IPS-11a (cell line): ENCODE measurements around the gene DHX16.
"Not testable (repeated sequence)": the region's sequence is repeated elsewhere in the genome, so short reads cannot be mapped to it uniquely, and the experiment has no call there.

ENCODE experiments used
- H3K4me3 ChIP-seq: one replicate; pipeline ENCODE4 v1.5.1; 2013; ENCODE audit warnings: low read depth, low read length, control low read depth

The DHX16 gene

DNA sequence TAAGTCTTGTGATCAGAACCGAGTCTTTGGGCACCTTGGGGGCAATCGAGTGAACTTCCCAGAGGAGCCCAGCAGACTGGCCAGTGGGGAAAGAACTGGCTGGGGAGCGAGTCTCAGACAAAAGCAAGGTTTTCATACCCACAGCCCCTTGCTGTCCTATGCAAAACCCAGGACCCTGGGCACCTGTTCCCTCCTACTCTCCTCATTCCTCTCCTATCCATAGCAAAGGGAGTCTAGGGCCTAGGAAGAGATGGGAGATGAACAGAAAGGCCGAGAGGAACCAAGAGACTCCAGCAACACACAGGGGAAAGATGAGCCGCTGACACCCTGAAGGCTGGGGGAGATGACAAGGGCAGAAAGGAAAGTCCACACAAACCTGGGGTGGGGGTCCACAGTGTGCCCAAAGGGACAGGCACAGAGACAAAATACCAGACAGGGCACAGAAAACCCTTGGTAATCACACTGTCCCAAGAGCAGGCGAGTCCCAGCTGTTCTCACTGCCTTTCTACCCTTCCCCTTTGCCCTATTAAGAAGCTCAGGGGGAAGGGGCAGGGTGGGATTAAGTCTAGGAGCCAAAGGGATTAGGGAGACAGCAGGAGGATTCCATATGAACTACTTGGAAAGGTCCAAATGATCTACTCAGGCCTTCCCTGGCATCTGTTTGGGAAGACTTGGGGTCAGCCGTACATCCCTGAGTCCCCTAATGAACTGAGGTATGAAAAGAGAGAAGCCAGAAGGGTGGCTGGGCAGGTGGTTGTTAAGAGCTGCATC, 7.1 kb upstream of the DHX16 start:
- H3K4me3 ChIP-seq: no peak overlapping the region

GRCh38 chr6:30678964-30679726, 6.3 kb upstream of the DHX16 start:
- no peak overlapping the region for H3K4me3 ChIP-seq

GRCh38 chr6:30676660-30677285, 4.0 kb upstream of the DHX16 start:
- H3K4me3 ChIP-seq: no peak overlapping the region

- H3K4me3 ChIP-seq: no peak overlapping the region
These were observed 1.9 kb downstream of the DHX16 start for GRCh38 chr6:30670760-30671527.

DNA sequence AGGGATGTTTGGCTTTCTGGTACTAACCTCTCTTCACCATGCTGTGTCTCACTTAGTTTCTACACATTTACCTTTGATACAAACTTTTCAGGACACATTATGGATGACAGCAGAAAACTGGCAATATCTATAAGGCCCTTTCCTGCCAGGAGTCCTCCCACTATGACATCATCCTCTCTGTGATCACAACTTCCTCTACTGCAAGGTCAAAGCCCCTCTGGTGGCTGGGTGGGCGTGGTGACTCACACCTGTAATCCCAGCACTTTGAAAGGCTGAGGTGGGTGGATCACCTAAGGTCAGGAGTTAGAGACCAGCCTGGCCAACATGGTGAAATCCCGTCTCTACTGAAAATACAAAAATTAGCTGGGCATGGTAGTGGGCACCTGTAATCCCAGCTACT, 6.5 kb downstream of the DHX16 start:
- H3K4me3 ChIP-seq: not testable (repeated sequence)

DNA sequence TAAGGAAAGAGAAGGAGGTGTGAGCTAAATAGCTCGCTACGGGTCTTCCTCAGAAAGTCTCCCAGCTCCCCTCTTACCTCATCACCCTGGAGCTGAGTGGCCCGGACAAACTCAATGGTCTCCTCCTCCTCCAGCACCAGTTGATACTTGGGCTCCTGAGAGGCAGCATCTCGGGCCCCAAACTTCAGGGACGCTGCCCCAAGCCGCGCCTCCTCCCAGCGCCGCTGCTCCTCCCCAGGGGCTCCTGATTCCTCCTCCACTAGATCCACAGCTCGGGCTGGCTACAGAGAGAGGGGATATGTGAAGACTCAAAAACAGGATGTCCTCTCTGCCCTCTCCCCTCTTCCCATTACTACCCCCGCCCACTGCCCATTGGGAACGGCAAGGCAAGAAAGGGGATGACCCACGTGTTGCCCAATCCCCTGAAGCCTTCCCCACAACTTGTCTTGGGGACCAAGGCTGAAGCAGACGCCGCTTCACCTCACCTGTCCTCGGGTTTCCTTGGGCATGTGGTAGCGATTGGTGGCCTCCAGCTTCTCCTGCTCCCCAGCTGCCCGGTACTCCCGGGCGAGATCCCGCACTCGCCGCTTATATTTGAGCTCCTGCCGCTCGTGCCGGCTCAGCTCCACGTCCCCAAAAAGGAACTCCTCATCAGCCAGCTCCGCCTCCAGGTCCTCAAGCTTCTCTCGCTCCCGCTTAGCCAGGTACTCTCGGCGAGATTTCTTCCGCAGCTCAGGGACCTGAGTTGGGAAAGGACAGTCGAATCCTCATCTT, 7.6 kb downstream of the DHX16 start:
- H3K4me3 ChIP-seq: no peak overlapping the region

DNA sequence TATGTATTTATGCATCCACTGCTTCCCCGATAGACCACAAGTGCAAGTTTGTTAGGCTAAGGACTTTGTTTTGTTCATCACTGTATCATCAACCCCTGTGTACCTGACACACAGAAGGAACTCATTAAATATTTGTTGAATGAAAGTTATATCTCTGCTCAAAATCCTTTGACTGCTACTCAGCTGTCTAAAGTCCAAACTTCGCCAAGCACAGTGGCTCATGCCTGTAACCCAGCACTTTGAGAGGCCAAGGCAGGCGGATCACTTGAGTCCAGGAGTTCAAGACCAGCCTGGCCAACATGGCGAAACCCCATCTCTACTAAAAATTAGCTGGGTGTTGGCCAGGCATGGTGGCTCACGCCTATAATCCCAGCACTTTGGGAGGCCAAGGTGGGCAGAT, 14.9 kb downstream of the DHX16 start:
- H3K4me3 ChIP-seq: not testable (repeated sequence)

GRCh38 chr6:30657454-30657853, 15.4 kb downstream of the DHX16 start:
- H3K4me3 ChIP-seq: no peak overlapping the region

DNA sequence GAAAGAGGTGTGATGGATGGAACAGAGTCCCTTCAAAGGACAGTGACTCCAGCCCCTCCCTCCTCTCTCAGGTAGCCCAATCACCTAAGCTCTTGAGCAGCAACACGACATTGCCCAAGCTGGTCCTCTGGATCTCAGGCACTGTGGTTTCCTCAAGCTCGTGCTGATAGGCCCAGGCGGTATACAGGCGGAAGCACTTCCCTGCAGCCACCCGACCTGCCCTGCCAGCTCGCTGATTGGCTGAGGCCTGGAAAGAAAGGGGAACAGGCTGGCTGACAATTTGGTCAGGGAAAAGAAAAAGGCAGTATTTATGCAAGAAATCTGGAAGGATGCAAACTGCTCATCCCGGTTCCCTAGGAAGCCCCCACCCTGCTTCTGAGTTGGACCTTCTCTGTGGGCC, 16.3 kb downstream of the DHX16 start:
- H3K4me3 ChIP-seq: no peak overlapping the region

DNA sequence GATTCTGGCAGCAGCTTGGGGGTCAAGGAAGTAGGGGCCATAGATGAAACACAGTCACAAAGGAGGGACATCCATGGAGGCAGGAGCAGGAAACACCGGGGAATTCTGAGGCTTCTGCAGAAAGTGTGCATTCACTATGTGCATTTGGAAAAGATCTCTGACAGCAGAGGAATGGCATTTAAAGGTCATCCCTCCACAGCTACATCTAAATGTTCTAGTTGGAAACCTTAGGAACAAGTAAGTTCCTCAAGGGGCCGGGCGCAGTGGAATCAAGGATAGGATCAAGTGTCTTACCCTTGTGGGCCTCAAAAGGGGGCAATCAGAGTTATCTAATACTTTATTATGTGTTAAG, 17.1 kb downstream of the DHX16 start:
- no peak overlapping the region for H3K4me3 ChIP-seq

- no peak overlapping the region for H3K4me3 ChIP-seq
These were observed 17.7 kb downstream of the DHX16 start for GRCh38 chr6:30654798-30655742.

DNA sequence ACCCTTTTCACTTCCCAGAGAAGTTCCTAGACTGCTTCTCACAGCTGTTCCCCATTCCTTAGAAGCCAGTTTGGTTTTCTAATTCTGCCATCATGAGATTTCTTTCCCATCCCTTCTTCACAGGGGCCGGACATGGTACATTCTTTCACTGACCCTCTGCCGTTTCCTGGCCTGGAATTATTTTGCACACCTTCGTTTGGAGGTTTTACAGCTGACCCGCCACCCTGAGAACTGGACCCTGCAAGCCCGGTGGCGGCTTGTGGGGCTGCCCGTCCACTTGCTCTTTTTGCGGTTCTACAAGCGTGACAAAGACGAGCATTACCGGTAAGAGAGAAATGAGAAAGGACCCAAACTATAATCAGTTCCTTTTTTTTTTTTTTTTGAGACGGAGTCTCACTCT, 21.7 kb downstream of the DHX16 start:
- no peak overlapping the region for H3K4me3 ChIP-seq

- H3K4me3 ChIP-seq: peak overlapping the region; percentile 91
These were observed 25.3 kb downstream of the DHX16 start for GRCh38 chr6:30647242-30648116.

DNA sequence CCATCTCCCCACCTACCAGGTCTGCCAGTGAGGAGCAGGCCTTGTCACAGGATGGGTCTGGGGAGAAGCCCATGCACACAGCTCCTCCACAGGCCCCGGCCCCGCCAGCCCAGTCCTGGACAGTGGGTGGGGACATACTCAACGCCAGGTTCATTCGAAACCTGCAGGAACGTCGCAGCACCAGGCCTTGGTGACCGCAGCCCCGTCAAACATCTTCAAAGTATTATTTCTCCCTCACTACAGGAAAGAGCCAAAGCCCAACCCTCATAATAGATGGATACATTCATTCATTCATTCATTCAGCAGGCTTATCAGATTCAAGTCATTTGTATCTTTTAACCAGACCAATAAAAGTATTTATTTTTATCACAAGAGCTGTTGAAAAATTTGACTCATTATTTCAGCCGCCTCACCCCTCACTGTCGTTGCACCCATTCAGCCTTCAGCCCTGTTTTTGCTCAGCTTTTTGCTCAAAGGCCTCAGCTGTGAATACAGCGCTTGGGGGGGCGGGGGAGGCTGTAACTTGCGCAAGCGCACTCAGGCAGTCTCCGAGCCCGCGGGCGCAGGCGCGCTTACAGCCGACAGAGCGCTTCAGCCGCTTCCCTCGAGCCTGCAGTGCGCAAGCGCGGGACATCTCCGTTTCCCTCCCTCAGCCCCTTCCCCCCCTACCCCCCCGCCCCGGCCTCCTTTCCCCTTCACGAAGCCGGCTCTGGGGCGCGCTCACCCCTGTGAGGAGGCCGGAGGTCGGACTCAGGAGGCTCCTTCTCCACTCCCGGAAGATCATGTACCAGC, 26.2 kb downstream of the DHX16 start, which contains the start of gene C6orf136:
TSS of gene C6orf136 (plus strand) at position 684 of the 792 bp plus-strand sequence. CDS start at position 783, 99 bp downstream.
- H3K4me3 ChIP-seq: peak within 1 kb of the TSS; percentile 91

GRCh38 chr6:30645989-30646388, 26.8 kb downstream of the DHX16 start:
- H3K4me3 ChIP-seq: no peak overlapping the region

GRCh38 chr6:30644769-30645168, 28.0 kb downstream of the DHX16 start:
- H3K4me3 ChIP-seq: no peak overlapping the region

GRCh38 chr6:30643656-30644055, 29.1 kb downstream of the DHX16 start:
- no peak overlapping the region for H3K4me3 ChIP-seq

DNA sequence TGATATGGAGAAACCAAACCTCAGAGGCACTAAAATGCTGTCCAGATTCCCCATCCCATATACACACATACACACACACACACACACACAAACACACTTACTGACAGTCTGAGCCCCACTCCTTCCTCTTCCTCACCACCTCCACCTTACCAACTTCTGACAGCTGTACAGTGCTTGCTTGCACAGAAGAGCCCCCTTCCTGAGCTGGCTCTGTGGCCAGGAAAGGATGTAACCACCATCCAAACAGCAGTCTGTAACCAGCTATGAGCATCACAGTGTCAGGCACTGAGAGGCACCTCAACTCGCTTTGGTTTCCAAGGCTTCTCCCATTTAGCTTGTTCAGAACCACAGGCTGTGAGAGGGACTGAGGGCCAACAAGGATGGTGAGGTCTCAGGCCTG, 31.8 kb downstream of the DHX16 start:
- no peak overlapping the region for H3K4me3 ChIP-seq
